NCI-H524 treated with DMSO at 0.1 percent for 48 hours (cell line): ENCODE results near the gene AIRE.
A peak's percentile ranks its signal among the peaks of the same experiment; 100 is the strongest.

Source experiments
- DNase-seq: peaks from one replicate; lab custom pipeline; 2025; lab: John Stamatoyannopoulos, UW

The AIRE gene

DNA sequence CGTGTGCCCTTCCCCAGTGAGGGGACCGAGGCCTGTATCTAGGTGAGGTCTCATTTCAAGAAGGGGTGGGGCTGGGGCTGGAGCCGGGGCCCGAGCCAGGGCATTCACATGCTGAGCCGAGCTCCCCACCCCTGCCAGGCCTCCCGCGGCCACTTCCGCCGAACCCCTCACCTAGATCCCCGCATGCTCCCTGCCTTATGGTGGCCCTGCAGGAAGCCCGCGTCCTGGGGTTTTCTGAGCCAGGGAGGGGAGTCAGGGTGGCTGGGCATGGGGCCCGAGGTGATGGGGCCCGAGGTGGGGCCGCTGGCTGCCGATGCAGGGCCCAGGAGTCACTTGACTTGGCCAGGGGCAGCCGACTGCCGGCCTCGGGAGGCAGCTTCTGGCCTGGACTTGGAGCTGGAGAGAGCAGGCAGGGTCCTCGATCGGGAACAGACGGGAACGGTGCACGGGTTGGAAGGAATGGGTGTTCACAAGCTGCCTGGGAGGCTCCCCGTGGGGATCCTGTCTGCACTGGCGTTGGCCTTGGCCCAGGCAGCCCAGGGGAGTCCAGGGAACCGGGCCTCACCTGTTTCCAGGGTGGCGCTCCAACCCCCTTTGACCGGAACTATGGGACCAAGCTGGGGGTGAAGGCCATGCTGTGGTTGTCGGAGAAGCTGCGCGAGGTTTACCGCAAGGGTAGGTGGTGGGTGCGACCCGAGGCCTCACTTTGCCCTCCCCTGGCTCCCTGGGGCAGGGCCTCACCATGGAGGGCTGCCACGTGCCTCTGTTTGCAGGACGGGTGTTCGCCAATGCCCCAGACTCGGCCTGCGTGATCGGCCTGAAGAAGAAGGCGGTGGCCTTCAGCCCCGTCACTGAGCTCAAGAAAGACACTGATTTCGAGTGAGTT lies 40.0 kb downstream of the AIRE start:
- DNase-seq, result no peak

- no peak for DNase-seq
These were observed 40.6 kb downstream of the AIRE start for GRCh38 chr21:44326272-44326647.

- no peak for DNase-seq
These were observed 41.3 kb downstream of the AIRE start for GRCh38 chr21:44326716-44327602.

DNA sequence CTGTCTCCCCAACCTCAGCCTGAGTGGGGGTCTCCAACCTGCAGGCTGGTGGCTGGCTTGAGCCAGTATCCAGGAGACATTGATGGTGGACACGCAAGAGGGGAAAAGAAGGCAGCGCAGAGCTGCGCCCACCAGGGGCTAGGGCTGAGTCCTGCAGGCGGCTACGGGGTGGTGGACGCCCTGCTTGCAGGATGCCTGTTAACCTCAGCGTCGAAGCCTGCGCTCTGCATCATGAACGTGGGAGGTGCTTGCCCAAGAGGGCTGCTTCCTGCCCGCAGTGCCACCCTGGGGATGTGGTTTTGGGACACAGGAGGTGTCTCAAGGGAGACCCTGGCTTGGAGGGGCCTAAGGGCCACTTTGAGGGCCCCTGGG lies 41.9 kb downstream of the AIRE start:
- DNase-seq, result no peak

DNA sequence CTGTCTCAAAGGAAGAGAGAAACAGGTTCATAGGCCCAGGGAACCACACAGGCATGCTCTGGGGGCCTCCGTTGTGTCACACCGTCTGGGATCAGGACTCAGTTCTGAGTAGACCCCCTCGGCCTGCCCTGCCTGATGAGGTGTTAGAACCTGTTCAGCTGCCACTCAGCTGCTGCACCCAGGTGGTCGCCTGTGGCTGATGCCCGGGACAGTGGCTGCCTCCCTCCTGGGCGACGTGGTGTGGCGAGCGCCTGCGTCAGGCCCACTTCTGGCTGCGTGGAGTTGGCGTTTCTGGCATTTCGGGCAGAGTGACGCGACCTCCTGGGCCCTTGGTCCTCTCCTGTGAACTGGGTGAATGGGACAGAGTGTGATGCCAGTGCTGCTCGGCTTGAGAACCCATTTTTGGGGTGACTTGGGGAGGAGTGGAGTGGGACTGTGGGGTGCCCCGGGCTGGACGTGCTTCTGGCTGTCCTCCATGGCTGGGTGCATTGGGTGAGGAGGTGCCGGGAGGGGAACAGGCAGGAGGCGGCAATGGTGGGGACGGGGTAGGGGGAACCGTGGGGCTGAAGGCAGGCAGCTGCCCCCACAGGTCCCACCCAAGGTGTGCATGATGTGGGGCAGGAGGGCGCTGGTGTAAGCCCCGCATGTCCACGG lies 42.7 kb downstream of the AIRE start:
- DNase-seq, result no peak

- no peak for DNase-seq
These were observed 43.6 kb downstream of the AIRE start for GRCh38 chr21:44329086-44329889.

DNA sequence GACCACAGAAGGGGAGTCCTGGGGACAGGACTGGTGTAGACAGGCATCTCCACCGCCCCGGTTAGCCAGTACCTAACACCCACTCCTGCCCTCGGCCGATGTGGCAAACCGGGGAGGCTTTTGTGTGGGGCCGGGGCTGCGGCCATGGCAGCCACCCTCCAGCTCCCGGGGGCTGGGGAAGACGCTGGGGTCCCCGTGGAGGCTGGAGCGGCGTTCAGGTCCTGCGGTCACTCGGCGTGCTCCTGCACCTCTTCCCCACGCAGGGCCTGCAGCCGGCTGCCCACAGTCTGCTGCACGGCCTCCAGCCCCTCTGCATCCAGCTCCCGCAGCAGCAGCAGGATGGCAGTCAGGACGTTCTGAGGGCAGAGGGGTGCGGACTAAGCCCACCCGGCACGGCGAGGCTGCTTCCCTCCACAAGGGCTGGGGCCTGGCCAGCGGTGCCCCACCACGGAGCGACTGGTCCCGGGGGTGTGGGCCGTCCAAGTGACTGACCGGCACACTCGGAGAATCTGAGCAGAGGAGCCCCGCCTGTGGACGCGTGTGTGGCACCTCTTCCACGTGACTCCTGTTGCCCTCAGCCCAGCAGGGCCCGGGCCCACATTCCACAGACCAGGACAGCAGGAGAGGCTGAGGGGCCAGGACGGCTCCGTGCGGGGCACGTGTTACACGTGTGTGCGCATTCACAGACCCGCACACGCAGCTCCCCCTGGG lies 44.5 kb downstream of the AIRE start:
- no peak for DNase-seq

- DNase-seq, result no peak
These were observed 45.0 kb downstream of the AIRE start for GRCh38 chr21:44330698-44331097.

- no peak for DNase-seq
These were observed 45.5 kb downstream of the AIRE start for GRCh38 chr21:44331209-44331608.

DNA sequence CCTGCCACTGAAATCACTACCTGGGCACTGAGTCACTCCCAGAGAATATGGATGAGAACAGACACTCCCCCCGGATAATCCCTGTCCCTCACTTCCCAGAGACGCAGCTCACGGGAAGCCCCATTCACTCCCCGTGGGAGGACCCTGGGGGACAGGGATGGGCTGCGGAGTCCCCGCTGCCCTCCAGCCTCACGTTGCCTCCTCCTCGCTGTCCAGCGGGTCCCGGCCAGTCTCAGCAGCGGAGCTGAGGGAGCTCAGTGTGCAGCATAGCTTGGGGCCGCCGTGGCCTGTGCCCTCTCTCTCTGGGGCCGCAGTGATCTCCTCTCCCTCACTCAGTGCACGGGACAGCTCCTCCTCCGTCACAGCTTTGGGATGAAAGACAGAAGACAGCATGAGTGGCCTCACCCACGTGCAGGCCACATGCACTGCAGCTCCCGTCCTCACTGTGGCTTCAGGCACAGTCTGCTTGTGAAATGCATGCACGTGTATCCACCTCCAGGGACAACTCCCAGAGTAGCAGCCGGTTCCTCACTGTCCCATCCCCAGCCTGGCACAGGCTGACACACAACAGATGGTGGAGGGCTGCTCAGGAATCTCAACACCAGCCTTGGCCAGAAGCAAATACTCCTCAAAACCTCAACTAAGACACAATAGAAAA lies 46.1 kb downstream of the AIRE start:
- peak; percentile 12 for DNase-seq

DNA sequence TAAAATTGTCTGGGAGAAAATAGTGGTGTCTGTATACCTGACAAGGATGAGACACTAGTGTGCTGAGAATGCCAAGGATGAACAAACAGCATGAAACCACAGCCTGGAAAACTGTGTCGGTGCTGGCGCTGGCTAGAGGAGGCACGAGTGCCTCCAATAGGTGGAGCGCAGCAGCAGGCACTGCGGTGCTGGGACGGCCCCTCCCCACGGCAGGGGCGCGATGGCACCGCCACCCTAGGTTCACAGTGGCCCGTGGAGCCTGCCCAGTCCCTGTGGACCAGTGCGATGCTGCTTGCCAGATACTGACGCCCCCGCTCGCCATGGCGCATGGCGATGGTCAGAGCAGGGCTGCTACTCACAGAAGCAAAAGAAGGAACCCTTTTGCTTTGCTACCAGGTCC lies 46.7 kb downstream of the AIRE start:
- no peak for DNase-seq

GRCh38 chr21:44332965-44333364 lies 47.3 kb downstream of the AIRE start:
- DNase-seq, result no peak

GRCh38 chr21:44333509-44334328 lies 48.0 kb downstream of the AIRE start:
- DNase-seq, result no peak

- DNase-seq, result no peak
These were observed 48.8 kb downstream of the AIRE start for GRCh38 chr21:44334329-44335030.

DNA sequence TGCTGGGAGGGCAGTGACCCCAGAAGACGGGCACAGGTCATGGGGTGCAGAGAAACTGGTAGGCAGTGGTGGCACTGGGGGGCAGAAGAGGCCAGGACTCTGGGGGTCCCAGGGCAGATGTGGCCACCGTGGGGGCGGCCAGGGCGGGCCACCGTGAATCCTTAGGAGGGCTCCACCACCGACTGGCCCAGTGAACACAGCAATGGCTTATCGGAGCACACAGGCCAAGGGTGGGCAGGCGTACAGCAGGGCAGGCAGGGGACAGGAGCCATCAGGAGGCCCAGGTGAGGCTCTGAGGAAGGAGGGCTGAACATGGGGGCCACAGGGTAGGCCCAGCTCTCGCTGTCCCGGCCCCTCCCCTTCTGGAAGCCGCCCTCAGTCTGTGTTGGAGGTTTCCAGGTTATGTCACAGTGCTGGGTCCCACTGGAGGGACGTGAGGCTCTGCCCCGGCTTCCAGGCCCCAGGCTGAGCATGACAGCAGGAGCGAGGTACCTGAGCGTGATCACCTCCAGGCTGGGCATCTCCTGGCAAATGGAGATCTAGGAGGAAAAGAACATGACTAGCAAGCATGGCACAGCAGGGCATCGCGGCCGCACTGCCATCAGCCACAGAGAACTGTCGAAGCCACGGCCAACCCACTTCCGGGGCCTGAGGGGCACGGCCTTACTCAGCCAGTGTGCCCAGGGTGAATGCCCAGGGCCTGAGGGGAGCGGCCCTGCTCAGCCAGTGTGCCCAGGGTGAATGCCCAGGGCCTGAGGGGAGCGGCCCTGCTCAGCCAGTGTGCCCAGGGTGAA lies 49.8 kb downstream of the AIRE start:
- no peak for DNase-seq

- DNase-seq, result no peak
These were observed 51.8 kb downstream of the AIRE start for GRCh38 chr21:44337449-44337848.

DNA sequence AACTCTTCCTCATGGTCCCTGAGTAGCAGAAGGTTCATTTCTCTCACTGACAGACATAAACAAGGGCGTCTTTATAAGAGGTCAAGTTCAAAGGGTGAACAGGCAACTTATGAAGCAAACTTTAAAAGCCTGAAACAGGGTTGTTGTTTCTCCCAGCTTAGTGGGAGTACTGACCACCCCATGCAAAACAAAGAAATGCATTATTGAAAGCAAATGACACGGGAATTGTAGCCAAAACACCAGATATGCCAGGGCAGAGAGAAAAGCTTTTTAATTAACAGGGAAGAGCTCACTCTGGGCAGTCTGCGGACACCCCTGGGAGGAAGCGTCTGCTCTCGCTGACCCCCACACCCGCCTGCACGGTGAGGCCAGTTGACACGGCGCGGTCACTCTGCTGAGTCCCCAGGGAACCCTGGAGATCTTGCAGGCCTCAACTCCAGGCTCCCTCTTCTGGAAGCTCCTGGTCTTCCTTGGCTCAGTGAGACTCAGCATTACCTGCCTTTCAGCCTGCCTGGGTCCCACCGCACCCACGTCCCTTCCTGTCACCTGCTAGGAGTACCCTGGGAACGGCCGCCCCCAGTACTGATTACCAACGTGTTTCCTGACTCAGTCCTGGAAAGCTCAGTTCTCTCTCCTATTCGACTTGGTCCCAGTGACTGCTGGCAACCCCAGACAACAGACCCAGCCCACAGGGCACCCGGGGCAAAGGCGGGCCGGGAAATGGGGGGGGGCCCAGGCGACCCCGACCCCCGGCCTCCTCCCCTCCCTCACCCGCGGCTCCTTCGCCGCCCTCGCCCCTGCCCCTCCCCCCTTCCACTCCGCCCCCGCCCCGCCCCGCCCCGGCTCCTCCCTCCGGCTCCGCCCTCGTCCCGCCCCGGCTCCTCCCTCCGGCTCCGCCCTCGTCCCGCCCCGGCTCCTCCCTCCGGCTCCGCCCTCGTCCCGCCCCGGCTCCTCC lies 52.5 kb downstream of the AIRE start:
- peak; percentile 4 for DNase-seq
